Fibroblast of mammary gland (primary cell): ENCODE measurements around the gene ATG7.

Source experiments
- DNase-seq: peaks from one replicate; pipeline ENCODE4 v3.0.0-alpha.2; 2010; ENCODE audit warnings: low read depth
- H3K4me3 ChIP-seq: 2 replicates; pipeline ENCODE4 v1.5.1; 2011; ENCODE audit warnings: low read depth, mild to moderate bottlenecking, low read length, moderate library complexity; ENCODE audit not compliant: control insufficient read depth
- CTCF ChIP-seq: conservative IDR thresholded peaks from 2 replicates; pipeline ENCODE4 v1.5.1; 2011; ENCODE audit warnings: low read depth, low read length, inconsistent platforms; ENCODE audit not compliant: control insufficient read depth, insufficient read depth

ATG7 gene

GRCh38 chr3:11565072-11565471, 292.9 kb downstream of the ATG7 start:
- no peak for DNase-seq
- H3K4me3 ChIP-seq, result no peak overlapping the region
- TF ChIP-seq CTCF, result no peak

GRCh38 chr3:11565492-11565891, 293.3 kb downstream of the ATG7 start:
- no peak overlapping the region for H3K4me3 ChIP-seq
- no peak for DNase-seq
- no peak for TF ChIP-seq CTCF

GRCh38 chr3:11565932-11566331, 293.7 kb downstream of the ATG7 start:
- DNase-seq, result no peak
- no peak overlapping the region for H3K4me3 ChIP-seq
- no peak for TF ChIP-seq CTCF

DNA sequence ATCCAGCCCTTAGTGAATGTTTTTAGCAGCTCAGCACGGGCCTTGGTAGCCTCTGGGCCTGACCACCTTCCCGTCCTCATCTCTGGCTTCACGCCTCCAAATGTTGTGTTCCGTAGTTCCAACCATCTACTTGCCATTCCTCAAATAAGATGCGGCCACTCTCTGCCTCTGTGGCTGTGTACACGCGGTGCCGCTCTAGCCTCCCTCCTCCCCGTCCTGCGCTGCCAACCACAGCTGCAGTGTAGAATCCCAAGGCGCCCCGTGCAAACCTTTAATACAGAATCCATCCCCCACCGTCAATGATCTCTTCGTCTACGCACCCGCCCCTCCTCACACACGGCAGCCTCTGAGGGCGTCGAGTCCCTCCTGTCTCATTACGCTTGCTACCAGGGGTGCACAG, 294.3 kb downstream of the ATG7 start:
- no peak for DNase-seq
- H3K4me3 ChIP-seq, result no peak overlapping the region
- TF ChIP-seq CTCF, result no peak

DNA sequence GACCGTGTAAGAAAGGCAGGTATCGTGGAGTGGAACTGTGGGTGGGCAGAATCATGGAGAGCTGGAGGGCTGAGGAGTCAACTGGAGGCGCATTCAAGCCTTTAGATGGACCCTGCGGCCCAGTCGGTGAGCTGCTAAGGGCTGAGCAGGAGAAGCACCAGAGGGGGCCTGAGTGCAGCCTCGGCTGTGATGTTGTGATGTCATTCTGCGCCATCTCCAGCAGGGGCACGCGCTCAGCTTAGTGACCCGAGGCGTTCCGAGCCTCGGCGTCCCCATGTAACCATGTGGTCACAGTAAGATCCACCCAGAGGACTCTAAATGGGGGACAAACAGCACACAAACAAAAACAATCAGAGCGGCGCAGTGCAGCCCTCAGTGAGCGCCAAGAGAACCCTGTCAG, 294.7 kb downstream of the ATG7 start:
- DNase-seq, result no peak
- no peak overlapping the region for H3K4me3 ChIP-seq
- TF ChIP-seq CTCF, result no peak

DNA sequence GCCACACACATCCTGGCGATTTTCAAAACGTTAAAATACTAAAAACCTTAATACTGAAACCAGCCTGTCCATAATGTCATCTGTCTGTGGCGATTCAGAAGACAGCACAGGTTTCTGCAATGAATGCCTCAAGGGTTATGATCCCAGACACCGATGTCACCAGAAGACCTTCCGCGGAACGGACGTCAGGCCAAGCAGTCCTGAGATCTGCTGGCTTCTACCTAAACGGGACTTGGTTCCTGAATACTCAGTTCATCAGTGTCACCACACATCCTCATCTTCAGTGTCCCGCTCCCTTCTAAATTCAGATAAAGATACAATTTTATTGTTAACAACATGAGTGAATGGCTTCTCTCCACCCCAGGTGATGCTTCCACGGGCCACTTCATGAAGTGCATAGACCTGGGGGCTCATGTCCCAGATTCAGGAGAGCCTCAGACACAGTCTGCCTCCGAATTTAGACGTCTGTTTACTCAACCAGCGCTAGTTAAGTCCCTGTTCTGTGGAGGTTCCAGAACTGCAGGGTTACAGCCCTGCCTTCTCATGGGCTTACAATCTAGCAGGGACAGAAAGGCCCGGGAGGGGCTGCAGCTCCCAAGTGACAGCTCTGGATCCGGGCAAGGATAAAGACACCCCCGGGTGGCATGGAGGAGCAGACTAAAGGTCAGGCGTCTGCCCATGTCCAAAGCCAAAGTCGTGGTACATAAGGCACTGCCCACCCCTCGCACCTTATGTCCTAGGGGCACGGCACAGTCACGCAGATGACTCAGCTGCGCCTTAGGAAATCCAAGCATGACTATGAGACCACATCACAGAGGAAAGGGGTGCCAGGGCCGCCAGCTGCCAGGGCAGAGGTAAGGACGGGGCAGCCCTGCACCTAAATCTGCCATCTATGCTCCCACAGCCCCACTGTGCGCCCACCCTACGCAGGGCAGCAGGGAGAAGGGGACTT, 295.6 kb downstream of the ATG7 start:
- TF ChIP-seq CTCF, result no peak
- peak overlapping the region; percentile 27 for H3K4me3 ChIP-seq
- DNase-seq, result peak; percentile 93
